ENCODE results near the gene ZBTB7B.

The ZBTB7B gene

DNA sequence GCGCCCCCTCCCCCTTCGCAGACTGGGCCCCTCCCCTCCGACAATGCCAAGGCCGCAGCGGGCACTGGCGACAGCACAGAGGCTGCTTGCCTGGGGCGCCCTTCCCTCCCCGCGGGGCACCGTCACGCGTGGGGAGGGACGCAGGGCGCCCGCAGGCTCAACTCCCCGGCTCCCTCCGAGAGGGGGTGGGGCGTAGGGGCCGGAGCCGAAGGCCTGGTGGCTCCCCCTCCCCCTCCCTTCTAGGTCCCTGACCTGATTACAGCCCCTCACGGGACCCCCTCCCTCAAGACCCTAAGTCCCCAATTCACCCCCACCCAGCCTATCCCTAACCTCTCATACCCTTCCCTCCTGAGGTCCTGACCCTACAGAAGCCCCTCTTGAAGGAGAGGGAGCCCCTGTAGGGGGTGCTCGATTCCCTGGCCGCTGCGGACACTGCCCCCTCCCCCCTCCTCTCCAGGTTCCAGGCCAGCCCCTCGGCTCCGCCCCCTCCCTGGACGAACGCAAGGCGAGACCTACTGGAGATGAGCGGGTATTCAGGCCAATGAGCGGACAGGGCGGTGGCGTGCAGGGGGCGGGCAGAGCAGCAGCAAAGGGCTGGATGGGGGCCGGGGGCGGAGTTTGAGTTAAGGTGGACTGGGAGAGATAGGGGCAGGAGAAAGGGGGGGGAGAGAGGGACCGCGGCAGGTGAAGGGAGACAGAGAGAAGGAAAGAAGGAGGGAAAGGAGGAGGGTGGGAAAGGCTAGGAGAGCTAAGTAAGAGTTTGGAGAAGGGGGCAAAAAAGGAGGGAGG is 733 bp upstream of the ZBTB7B start:
- in situ Hi-C loops (cut with HindIII; ENCODE audit: low sequenced_read_pairs) = no loop called here

DNA sequence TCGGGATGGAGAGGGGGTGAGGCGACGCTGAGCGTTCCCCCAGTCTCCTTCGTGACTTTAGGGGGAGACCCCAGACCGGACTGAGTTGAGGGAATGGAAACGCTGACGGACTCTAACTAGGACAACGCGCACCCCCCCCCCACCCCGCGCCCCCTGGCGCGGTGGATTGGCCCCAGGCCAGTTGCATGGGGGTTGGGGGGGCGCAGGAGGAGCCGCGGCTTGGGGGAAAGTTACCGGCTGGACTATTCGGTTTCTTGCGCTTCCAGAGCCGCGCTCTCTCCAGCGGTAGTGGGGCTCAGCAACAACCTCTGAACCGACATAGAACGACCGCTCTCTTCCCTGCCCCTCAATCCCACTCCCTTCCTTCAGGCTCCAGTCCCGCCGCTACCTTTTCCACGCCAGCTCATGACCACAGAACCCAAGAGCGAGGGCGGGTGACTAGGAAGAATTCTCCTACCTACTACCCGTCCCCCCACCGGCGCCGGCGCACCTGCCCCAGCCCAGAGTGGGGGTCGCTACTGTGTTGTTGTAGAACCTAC is 694 bp downstream of the ZBTB7B start:
- in situ Hi-C loops (cut with HindIII; ENCODE audit: low sequenced_read_pairs) = no loop called here

DNA sequence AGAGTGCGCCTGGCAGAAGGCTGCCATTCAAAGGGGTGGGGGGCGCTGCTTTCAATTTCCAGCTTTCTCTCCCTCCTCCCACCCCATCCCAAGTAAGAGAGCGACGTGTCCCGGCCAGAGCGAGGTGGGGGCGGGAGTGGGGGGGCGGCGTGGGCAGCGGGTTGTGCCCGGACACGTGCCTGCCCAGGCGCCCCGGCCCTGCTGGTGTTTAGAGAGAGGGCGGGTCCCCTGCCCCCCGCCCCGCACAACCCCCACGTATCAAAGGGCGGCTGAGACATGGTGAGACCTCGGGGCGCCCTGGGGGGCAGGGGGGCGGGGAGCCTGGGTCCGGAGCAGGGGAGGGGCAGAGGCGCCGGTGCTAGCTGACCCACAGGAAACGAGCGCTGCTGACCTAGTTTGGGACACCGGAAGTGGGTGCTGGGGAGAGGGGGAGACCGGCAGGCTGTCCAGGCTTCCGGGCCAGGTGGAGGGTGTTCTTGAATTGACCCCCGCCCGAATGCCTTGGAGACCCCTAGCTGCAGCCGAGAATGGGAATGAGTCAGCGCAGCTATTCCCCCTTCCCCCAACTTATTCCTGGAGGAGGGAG is 1.3 kb downstream of the ZBTB7B start:
- in situ Hi-C loops (cut with HindIII; ENCODE audit: low sequenced_read_pairs) = no loop called here

DNA sequence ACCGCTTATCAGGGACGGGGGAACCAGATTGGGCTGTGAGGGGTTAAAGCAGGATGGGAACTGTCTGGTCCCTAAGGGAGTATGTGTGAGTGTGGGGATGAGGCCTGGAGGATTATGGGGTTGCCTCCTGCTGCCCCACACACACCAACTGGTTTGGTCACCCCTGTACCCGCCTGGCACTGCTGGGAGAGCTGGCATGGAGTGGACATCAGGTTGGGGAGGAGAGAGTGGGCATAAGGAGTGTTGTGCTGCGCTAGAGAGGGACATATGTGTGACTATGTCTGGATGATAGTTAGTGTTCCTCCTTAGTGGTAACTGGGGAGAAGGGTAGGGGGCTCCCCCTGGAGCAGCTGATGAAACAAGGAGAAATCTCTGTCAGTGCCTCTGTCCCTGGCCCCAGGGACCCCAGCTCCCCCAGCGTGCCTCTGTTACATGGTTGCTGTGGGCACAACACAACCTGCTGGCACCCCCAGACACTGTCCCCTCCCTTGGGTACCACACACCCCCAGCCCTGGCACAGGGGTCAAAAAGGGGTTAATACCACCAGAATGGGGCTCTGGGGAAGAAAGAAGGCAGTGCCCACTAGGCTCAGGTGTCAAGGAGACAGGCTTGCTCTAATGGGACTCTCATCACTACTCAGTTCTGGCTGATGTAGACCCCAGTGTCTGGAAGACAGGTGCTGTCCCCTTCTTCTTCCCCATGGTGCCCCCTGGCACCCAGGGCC is 1.9 kb downstream of the ZBTB7B start:
- in situ Hi-C loops (cut with HindIII; ENCODE audit: low sequenced_read_pairs) = no loop called here

DNA sequence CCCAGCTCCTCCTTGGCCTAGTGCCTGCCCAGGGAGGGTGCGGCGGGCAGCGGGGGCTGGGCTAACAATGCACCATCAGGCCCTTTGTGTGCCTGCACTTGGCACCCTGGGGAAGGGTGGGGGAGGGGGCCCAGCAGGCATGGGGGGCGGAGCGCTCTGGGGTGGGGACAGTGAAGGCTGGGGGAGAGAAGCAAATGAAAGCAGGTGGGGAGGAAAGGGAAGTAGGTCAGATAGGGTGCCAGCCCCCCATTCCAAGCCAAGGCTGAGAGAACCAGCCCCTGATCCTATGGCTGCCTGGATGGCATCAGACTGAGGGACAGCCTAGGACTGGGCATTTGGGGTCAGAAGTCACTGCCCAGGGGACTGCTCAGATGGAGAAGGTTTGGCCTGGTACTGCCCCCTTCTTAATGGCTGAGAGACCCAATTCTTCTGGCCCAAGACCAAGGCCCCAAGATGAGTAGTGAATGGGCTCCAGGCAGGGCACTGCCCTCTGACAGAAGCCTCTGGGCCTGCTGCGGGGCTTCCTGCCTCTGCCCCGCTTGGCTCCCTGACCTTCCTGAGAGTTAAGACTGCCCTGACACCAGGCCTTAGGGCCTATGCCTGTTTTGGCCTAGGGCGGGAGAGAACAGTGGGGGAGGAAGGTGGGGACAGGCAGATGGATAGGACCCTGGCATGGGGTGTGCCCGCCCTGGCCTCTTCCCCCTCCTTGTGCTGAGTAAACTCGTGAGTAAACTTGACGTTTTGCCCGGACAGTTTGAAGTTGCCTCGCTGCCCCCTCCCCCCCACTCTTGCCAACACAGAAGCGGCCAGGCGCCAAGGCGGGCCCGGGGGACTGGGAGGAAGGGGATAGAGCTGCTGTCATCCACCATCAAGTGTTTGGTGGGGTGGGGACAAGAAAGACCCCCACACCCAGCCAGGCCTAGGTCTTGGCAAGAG is 2.7 kb downstream of the ZBTB7B start:
- in situ Hi-C loops (cut with HindIII; ENCODE audit: low sequenced_read_pairs) = no loop called here

DNA sequence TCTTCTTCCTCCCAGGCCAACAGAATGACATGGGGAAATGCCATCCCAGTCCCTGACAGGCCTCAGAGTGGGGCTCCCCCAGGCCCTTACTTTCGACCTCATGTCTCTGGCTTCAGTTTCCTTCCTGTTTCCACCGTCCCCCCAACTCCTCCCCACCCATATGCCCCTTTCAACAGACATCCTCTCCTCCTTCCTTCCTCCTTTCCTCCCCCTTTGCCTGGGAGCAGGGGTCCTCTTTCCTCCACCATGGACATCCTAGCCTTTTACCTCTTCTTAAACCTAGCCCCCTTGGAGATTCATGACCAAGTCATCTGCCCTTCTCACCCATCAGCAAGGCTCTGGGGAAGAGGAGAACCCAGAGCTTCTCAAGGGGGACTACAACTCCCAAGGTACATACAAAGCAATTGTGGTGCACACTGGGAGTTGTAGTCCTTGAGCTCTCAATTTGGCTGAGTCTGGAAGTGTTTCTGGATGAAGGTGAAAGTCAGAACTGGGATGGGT is 4.0 kb downstream of the ZBTB7B start:
- in situ Hi-C loops (cut with HindIII; ENCODE audit: low sequenced_read_pairs) = no loop called here

DNA sequence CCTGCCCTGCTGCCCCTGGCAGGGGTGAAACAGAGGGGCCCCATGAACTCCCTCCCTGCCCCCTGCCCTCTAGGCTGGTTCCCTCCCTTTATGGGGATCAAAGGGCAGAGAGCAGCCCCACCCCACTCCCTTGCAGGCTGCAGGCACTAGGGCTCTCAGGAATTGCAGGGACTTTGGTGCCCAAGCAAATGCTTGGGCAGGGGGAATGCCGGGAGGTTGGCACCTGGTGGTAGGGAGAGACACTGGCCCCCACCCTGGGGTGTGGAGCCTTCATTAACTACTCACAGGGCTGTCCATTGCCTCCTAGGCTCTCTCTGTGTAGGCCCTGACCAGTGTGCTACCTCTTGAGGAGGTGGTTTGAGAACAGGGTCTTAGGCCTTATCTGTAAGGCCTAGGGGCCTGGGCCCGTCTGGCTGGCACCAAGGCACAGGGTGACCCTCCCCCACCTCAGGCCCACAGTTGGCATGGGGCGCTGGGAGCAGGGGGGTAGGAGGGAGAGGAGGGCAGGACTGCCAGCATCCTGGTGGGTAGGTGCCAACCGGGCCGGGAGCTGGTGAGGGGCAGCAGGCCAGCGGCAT is 4.7 kb downstream of the ZBTB7B start:
- in situ Hi-C loops (cut with HindIII; ENCODE audit: low sequenced_read_pairs) = no loop called here

DNA sequence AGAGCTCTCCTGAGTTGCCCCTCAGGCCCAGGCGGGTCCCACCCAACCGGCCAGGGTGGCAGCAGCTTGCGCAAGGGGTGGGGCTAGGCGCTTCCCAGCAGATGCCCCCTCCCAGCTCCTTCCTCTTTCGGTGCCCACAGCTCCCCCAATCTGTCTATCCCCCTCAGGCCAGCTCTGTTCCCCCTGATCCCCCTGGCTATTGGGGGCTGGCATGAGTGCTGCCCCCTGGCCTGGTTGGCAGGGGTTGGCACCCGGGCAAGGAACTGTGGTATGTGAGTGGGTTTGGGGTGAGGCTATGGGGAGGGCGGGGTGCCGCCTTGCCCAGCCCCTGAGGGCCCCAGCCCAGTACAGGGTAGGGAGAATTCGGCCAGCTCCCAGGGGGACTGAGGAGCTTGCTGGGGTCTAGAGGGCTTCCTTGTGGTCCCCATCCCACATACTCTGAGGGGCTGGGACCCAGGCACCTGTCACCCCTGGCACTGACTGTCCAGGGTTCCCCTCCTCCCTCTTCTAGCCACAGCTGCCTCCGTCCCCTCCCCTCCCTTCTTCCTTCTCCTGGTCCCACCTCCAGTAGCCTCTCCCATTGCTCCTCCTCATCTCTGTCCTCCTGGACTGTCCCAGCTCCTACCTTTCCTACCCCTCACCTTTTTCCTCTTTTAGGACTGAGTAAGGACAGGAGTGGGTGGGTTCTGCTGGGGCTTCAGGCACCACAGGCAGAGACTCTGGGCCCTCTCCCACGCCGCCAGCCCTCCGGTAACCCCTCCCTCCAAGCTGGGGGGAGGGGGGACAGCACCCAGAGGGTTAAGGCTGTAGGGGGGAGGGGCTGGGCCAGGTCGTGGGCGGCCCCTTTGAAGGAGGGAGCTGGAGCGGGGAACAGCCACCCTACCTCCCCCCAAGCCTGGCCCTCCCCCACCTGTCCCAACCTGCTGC is 5.7 kb downstream of the ZBTB7B start:
- in situ Hi-C loops (cut with HindIII; ENCODE audit: low sequenced_read_pairs) = no loop called here

DNA sequence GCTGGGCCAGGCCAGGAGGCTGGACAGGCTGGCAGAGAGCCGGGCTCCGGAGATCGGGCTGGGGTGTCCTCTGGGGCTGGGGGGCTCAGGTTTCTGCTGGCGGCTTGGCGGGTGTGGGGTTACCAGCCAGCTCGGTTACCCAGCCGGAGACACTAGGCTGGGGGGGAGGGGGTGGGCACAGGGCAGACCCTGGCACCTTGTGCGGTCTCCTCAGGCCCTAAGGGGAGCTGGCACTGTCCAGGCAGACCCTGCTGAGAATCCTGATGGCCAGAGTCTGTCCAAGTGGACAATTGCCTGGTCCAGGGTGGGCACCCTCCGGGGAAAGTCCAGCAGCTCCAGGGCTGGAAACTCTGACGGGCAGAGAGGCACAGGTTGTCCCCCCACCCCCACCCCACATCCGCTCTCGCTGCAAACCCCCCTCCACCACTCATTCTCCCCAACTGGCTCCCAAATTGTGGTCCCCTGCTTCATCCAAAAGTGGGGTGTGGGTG is 6.7 kb downstream of the ZBTB7B start:
- in situ Hi-C loops (cut with HindIII; ENCODE audit: low sequenced_read_pairs) = no loop called here

DNA sequence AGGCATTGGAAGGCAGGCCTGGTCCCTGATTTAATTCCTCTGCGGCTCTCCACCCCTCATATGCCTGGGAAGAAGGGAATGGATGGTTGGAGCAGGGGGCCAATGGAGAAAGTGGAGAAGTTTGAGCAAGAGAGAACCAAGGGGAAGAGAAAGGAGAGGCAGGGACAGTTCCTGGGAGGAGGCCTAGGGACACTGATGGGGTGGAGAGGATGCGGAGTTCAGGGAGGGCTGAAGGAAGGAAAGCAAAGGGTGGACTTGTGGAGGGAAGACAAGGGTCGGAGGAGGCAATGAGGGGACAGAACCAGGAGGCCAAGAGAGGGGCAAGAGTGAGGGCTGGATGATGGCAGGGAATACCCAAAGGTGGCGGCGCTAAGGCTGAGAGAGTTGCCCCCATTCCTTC is 7.1 kb downstream of the ZBTB7B start:
- in situ Hi-C loops (cut with HindIII; ENCODE audit: low sequenced_read_pairs) = loop anchor here (5.0 to 10.0 kb wide), 3 partner anchors 52 to 135 kb away; partner anchors contain the start of genes KCNN3 and PBXIP1

DNA sequence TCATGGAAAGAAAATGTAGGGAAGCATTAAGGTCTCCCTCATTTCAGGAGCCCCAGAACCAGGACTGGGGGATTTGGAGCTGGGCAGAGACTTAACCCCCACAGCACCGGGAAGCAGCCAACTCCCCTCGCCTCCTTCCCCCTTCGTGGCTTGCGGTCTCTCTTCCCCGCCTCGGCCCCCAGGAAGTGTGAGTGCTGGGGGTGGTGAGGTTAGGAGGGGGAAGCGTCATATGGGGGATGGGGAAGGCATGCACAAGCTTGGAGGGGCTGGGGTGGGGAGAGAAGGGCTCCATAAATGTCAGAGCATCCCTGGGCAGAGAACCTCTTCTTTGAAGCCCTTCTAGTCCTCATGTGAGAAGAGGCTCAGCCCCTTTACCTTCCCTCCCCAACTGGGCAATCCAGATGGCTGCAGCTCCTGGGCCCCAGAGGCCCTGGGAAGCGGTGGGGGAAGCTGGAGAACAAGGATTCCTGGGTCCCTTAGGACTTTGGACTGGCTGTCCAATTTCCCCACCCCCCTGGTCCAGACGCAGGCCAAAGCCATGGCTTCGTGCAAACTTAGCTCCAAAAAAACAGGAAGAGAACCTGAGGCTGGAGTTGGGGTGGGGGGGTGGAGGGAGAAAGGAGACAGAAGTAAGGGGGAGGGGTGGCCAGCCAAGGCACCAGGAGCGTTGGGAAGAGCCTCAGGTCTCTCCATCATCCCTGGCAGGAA is 7.8 kb downstream of the ZBTB7B start:
- in situ Hi-C loops (cut with HindIII; ENCODE audit: low sequenced_read_pairs) = loop anchor here (5.0 to 10.0 kb wide), 3 partner anchors 53 to 136 kb away; partner anchors contain the start of genes KCNN3 and PBXIP1

DNA sequence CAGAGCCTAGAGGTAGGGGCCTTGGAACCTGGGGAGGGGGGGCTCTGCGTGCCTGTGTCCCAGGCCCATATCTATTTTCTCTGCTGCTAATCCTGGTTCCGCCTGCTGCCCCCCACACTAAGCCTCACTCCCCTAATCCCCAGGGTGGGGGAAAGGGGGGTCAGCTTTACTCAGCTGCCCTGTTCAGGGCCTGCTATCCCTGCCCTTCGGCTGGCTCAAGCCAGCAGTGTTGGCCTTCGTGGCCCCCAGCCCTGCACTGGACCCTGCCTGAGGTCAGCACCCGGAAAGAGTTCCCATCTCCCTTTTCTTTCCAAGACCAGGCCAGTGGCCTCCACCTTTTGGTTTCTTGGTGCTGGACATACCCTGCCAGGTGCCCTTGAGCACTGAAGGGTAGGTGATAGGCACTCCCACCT is 8.4 kb downstream of the ZBTB7B start:
- in situ Hi-C loops (cut with HindIII; ENCODE audit: low sequenced_read_pairs) = loop anchor here (5.0 to 10.0 kb wide), 3 partner anchors 54 to 136 kb away; partner anchors contain the start of genes KCNN3 and PBXIP1

DNA sequence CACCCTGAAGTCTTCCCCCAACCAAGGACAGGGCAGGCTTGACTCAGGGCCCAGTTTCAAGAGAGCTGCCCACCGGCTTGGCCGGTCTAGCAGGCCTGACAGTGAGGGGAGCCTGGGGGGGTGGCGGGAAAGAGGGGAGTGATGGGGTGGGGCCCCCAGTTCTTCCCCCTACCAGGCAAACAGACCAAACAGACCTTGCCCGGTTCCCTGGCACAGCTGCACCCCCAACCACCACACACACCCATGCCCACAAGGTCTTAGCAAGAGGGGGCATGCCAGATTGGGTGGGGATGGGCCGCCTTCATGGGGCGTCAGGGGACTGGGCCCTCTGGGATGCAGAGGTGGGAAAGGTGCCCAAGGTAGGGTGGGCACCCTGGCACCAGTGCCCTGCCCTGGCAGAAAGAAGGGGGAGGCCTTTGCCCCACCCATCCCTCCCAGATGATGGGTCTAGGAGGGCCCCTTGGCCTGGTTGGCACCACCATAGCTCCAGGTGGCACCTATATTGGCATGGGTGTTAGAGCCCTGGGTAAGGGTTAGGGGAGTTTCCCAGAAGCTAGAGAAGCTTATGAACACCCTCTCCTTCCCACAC is 8.9 kb downstream of the ZBTB7B start:
- in situ Hi-C loops (cut with HindIII; ENCODE audit: low sequenced_read_pairs) = loop anchor here (5.0 to 10.0 kb wide), 3 partner anchors 54 to 137 kb away; partner anchors contain the start of genes KCNN3 and PBXIP1

DNA sequence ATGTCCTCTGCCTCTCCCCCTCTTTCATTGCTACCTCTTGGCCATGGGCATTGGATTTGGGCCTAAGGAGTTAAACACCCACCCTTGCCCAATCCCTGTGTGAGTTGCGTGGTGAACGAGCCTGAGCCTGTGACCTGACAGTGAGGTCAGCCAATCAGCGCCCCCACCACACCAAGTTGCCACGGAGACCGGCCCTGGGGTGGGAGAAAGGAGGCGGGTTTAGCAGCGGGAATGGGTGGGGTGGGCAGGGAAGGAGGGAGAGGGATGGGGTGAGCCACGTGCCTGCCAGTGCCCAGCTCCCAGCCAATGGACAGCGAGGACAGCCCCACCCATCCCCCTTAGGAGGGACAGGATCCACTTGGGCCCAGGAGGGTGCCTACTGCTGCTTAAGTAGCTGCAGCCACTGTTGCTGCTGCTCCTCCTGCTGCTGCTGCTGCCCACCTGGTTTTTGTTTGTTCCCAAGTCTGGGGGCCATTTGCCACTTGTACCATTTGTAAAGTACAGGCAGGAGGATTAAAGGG is 9.5 kb downstream of the ZBTB7B start:
- in situ Hi-C loops (cut with HindIII; ENCODE audit: low sequenced_read_pairs) = loop anchor here (5.0 to 10.0 kb wide), 3 partner anchors 55 to 137 kb away; partner anchors contain the start of genes KCNN3 and PBXIP1

DNA sequence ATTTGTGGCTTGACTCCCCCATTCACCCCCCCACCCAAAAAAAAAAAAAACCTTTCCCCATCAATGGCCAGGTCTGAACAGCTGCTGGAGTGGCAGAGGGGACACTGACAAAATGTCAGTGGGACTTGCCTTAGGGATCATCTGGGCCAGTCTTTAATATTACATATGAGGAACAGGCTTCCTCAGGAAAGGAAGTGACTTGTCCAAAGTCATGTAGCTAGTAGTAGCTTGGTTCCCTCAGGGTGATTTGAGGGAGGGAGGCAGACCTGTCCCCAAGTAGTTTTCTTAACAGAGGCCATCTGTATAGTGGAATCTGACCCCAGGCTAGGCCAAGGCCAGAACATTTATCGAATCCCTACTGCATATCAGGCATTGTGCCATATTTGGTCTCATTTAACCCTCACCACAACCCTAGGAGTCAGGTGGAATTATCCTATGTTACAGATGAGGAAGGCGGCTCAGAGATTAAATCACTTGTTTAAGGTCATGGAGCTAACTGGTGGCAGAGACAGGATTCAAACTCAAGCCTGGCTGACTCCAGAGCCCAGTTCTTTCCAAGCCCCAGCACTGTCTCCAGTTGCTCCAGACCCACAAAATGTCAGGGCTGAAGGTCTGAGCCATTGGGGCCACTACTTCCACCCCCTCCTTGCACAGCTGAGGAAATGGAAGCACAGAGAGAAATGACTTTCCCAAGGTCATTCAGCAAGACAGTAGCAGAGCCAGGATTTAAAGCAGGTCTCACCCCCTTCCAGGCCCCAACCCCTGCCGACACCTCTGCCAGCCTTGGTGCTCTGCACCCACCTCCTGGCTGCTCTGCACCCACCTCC is 10.4 kb downstream of the ZBTB7B start:
- in situ Hi-C loops (cut with HindIII; ENCODE audit: low sequenced_read_pairs) = loop anchor here (5.0 to 10.0 kb wide), 3 partner anchors 56 to 138 kb away; partner anchors contain the start of genes KCNN3 and PBXIP1

DNA sequence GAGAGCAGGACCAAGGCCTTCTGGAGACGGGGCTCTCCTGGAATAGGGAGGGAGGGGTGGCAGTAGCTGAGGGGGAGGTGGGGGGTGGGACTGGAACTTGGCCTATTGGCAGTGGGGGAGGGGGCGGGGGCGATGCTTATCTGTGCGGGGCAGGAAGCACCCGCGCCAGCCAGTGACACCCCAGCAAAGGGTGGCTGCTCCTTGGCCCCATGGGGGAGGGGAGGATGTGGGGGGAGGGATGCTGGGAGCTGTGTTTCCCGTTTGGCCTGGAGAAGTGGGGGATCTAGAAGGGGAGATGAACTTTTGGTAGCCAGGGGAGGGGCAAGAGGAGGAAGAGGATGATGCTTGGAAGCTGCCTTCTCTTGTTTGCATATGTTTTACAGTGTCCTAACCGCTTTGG is 11.0 kb downstream of the ZBTB7B start:
- in situ Hi-C loops (cut with HindIII; ENCODE audit: low sequenced_read_pairs) = loop anchor here (5.0 to 10.0 kb wide), 3 partner anchors 56 to 139 kb away; partner anchors contain the start of genes KCNN3 and PBXIP1

All from endothelial cell of hepatic sinusoid (primary cell).